HG02938 (cell line): ENCODE data around the gene NELL1.

Experiments used
- ATAC-seq: cut with Tn5 transposase; IDR thresholded peaks from one replicate; pipeline ENCODE4 v1.9.1; 2021; ENCODE audit warnings: mild to moderate bottlenecking, moderate library complexity; ENCODE audit not compliant: unreplicated experiment

The NELL1 gene

GRCh38 chr11:20661850-20662249 lies 7.5 kb upstream of the NELL1 start:
- no peak for ATAC-seq

DNA sequence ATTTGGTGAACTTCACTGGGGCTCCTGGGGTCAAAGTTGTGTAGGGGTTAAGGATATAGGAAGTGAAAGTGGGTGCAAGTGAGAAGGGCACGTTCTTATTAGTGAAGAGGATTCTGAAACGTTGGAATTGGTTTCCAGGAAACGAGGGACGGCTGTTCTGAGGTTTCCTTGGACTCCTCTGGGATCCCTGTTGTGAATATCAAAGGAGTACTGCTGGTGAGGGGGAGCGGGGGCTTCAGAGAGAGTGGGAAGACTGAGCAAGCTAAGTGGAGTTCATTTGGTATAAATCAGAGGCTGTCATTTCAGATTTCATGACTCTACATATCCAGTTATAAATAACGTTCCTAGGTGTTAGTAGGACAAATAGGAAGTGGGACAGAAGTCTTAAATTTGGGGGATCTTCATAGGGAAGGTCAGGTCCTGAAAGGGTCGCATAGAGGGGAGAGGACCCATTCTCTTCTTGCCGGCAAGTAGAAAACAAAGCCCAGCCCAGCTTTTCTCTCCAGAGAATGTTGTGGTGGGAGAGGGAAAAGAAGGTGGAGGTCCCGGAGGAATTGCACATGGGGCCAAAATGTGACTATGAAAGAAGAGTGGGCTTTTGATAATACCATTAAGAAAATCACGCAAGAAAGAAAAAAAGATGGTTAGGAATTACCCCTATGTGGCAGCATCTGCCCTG lies 1.1 kb upstream of the NELL1 start:
- ATAC-seq: no peak

GRCh38 chr11:20669820-20670684 lies 666 bp downstream of the NELL1 start:
- no peak for ATAC-seq

DNA sequence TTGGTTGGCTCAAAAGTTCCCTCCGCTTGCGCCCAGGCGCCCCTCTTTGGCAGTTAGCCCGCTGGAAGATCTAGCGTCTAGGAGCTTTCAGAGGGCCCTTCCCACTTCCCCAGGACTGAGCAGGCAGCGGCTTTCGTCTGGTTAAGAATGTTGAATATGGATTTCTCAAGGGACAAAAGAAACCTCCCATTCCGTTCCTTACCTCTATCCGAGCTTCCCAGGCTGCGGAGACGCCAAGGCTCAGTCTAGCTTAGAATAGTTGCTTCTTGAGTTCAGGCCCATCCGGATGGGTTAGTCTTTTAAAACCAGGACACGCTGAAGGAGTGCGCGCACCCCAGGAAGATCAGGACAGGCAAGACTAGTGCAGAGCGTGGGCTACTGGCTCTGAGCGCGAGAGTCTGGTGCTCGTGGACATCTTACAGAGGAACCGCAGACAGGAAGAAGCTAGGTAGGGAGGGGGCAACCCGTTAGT lies 1.6 kb downstream of the NELL1 start:
- ATAC-seq: no peak

DNA sequence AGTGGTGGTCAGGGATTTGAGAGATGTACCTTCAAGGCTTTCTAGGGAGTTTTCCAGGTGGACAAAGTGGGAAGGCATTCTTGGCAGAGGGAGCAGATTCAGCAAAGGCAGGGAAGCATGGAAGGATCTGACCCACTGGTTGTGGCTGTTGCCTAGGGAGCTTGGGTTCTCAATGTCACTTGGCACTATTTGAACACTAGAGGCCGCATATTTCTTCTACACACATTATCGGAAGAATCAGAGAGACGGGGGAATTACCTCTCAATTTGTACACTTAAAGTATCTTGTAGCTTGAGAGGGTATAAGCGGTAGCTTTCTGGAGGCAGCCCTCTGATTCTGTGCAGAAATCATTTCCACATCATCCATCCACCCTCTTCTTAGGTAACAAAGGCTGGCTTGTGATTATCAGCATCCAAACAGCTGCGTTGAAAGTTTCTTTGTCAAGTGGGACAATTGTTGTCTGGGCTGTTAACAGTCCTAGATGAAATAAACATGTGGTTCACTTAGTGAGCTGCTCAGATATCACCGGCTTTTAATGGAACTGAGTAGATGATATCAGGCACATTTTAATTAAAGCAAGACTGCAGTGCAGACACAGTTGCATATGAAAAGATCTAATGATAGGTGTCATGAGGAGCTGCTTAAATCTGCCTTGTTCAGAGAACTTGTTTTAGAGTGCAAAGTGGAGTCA lies 2.6 kb downstream of the NELL1 start:
- no peak for ATAC-seq

DNA sequence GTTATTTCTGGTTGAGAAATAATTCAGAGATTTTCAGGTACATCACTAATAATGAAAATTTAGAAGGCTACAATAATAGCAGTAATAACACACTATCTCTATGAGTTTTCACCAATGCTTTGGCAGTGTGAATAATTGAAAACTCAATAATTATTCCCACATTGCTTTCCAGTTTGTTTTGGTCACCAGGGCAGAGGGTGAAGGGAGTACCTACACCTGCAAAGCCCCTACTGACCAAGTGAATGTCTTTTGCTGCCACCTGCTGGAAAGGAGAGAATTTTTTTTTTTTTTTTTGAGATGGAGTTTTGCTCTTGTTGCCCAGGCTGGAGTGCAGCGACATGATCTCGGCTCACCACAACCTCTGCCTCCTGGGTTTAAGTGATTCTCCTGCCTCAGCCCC lies 3.2 kb downstream of the NELL1 start:
- no peak for ATAC-seq

DNA sequence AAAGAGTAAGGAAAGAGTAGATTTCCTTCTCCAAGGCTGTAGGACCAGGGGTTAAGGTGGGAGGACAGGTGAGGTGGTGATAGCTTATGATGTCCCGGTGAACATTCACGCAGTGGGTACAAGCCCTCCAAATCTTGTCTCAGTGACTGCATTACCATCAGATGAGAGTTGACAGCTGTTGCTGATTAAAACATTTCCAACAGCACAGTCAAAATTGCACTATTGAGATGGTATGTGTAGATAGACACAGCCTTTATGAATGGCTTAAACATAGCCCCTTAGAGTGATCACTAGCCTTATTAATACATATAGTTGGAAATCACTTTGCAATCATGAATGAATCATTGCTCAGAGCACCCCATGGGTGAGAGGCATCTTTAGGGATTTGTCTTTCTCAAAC lies 7.3 kb downstream of the NELL1 start:
- no peak for ATAC-seq

DNA sequence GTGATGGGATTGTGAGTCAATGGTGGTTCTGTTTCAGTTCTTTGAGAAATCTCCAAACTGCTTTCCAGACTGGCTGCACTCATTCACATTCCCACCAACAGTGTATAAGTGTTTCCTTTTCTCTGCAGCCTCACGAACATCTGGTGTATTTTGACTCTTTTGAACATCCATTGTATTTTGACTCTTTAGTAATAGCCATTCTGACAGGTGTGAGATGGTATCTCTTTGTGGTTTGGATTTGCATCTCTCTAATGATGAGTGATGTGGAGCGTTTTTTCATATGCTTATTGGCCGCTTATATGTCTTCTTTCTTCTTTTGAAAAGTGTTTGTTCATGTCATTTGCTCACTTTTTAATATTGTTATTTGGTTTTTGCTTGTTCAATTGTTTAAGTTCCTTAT lies 19.4 kb downstream of the NELL1 start:
- ATAC-seq: no peak

DNA sequence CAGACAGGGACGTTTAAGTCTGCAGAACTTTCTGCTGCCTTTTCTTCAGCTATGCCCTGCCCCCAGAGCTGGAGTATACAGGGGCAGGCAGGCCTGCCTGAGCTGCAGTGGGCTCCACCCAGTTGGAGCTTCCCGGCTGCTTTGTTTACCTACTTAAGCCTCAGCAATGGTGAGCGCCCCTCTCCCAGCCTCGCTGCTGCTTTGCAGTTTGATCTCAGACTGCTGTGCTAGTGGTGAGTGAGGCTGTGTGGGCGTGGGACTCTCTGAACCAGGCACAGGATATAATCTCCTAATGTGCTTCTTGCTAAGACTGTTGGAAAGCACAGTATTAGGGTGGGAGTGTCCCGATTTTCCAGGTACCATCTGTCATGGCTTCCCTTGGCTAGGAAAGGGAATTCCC lies 38.5 kb downstream of the NELL1 start:
- ATAC-seq: no peak

- ATAC-seq: no peak
Observed at GRCh38 chr11:20712912-20713311, 43.5 kb downstream of the NELL1 start.

DNA sequence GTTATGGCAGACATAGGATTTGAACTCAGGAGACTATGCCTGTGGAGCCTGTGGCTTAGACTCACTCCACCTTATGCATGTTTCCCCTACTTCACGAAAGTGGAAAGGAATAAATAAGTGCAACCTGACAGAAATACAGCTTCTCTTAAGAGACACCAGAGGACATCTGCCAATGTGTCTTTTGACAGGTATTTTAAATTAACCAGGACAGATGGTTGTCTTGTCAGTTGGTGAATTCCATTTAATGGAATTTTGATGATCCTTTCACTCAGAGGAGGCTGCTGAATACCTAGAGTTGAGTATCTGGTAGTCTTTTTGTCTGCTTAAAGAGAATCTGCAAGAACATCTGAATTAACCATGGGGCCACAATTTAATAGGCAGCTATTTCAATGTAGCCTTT lies 46.1 kb downstream of the NELL1 start:
- ATAC-seq: no peak

GRCh38 chr11:20715931-20716330 lies 46.5 kb downstream of the NELL1 start:
- ATAC-seq: no peak

DNA sequence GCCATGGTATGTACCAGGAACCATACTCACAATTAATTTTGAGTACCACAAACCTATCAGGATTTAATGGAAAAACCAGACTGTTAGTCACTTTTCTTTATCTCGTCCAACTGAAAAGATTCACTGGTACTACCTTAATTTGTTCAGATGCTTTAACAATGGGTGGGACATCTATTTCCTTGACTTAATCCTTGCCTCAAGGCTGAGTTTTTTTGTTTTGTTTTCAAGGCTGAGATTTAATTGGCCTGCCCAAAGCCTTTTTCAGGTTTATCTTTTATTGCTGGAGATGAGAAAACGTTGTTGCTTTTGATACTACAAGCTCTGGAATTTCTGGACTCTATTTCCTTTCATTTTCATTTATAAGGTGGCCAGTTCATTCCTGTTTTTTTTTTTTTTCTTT lies 50.4 kb downstream of the NELL1 start:
- ATAC-seq: no peak

GRCh38 chr11:20723366-20723765 lies 54.0 kb downstream of the NELL1 start:
- no peak for ATAC-seq

DNA sequence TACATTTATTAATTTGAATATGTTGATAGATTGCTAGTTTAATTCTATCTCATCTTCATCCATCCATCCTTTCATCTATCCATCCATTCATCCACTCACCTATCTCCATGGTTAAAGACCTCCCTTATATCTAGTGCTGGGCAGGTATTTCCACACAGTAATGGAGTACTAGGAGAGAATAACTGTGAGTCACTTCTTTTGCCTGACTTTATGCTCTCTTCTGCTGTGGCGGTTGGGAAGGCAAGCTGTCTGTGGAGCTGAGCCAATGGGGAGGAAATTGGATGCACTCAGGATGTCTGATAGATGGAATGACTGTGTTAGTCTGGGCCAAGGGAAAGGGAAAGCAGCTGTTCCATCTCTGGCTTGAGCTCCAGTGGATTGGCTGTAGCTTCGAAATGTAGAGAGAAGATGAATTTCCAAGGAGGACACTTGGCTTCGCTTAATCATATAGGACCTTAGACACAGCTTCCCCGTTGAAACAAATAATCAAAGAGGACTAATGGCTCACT lies 60.3 kb downstream of the NELL1 start:
- ATAC-seq: no peak

DNA sequence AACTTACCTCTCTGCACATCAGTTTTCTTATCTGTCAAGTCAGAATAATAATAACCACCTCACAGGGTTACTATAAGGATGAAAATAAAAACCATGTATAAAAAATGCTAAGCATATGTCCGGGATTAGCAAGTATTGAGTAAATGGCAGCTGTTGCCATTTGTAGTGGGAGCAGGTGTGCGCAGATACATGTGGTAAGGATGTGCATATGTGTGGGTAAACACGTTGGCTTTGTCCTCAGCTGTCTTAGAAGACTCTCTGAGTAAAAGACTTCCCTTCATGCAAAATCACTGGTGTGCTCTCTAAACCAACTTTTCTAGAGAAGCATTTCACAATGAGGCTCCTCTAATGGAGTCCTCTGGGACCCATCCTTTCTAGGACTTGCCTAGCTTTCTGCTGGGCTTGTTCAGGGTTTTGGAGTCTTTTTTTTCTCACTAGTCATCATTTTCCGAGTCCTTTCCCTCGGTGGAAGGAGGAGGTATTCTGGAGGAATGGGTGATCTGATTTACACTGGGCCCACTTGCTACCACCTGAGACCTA lies 62.4 kb downstream of the NELL1 start:
- no peak for ATAC-seq

DNA sequence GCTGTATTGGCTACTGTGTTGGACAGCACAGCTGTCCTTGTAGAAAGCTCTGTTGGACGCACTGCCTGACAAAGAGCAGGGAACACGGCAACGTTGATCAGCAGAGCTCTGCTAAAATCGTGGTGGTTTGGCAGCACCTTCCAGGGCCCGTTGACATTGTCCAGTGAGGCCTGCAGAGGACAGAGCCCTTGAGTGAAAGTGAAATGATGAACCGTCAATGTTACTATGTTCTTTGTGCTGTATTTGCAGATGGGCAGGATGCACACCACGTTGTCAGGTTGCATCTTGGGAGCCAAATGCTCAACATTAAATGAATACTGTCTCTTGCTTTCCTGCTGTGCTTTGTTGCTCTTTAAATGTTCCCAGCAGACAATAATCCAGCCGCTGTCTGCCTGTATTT lies 69.7 kb downstream of the NELL1 start:
- no peak for ATAC-seq

DNA sequence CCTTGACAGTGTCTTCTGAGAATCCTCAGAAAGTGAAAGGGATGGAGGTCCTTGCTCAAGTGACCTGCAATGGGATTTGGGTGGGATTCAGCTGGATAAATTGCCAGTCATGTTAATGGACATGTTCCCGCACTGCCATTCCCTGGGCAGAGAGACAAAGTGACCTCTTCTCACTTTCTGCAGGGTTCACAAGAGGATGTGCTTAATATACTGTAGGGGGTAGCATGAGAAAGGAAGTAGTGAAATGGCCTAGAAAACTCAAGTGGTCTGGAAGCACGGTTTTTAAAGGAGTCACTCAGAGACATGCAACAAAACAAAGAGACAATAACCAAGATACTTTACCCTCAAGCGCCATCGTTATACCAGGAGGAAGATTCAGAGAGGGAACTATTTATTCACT lies 70.2 kb downstream of the NELL1 start:
- ATAC-seq: no peak

DNA sequence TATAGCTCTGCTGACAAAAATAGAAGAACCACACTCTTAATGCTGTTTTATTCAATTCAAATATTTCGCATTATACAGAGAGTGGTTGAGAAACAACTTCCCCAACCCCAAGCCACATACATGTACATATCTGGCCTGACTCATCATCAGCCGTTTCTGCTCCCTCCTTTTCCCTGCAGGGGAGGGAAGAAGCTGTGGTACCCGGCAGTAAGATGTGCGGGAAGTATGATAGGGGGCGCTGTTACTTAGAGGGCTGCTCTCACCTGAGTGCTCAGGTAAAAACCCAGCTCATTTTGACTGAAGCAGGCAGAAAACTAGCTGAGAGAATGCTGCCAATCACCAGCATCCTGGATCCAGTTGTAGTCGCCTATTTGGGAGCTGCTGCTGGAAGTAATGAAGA lies 85.5 kb downstream of the NELL1 start:
- ATAC-seq: no peak

- ATAC-seq: no peak
Observed at GRCh38 chr11:20759541-20759940, 90.2 kb downstream of the NELL1 start.

DNA sequence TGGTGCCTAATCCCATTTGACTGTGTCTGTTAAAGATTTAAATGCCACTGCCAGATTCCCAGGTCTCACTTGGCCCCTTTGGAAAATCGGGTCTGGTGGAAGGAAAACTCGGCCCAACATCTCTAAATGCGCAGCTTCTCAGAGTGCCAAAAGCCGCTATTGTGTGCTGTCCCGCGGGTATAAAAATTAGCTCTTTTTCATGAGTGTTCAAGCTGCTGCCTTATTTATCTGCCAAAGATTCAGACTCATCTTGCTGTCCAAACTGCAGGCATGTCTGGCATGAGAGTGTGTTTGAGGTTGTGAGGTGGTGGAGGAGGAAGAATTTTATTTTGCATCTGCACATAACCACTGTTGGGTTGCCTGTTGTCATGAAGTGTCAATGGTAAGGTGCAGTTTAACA lies 91.4 kb downstream of the NELL1 start:
- ATAC-seq: no peak
